ENCODE results near the gene PRKCA.

Gene PRKCA

DNA sequence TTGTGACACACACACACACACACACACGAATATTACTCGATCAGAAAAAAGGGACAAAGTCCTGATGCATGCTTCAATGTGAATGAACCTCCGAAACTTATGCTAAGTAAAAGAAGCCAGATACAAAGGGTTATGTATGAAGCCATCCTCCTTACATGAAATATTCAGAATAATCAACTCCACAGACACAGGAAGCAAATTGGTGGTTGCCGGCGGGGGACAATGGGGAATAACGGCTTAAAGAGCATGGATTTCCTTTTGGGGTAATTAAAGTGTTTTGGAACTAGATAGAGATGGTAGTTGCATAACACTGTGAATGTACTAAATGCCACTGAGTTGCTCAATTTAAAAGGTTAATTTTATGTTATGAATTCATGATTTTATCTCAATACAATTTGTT lies 524.4 kb downstream of the PRKCA start:
- FAIRE-seq (no peak), DNase-seq (ENCODE audit: insufficient read length) (no peak)
- TF ChIP-seq POLR2AphosphoS5 (IDR thresholded peaks at IDR 0.05; ENCODE audit: low read depth, low read length): no peak
- TF ChIP-seq POLR2A (IDR thresholded peaks at IDR 0.05; ENCODE audit: low read depth, low read length): no peak
- TF ChIP-seq TAF1 (IDR thresholded peaks at IDR 0.05; ENCODE audit: borderline replicate concordance, low read depth, low read length): no peak

DNA sequence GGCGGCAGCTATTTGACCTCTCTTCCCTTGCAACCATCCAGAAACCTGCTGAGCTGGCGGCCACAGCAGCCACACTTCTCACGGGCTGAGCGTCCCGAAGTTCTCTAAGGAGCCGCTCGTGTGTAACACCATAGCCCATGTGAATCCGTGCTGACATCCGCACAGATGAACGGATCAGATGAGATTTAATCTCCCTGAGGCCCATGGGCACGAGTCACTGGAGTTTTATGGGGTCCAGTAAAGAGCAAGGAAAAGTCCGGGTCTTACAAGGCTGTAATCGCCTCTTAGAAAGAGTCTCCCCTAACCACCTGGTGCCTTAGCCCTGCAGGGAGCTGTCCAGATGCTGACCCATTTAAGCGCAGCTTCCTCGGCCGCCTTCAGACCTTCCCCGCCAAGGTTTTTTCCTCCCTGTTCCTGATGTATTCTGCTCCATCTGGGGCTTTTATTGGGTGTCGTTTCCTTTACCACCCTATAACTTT lies 527.0 kb downstream of the PRKCA start:
- no peak for DNase-seq (ENCODE audit: insufficient read length)
- TF ChIP-seq POLR2A (IDR thresholded peaks at IDR 0.05; ENCODE audit: low read depth, low read length): no peak
- FAIRE-seq: no peak

DNA sequence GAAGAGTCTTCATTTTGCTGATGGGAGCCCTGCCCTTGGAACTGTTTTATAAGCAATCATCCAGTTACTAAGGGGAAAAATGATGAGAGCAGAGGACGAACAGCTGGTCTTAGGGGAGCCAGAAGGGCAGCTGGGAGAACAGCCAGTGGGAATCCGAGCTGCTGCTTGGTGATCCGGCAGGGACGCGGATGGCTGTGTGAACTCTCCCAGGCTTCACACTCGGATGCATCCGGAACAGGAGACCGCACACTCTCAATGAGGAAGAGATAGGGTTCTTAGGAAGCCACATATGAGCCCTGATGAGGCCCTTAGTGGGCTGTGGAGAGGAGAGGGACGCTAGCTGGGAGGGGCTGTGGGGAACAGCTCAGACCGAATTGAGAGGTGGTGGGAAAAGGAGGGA lies 527.5 kb downstream of the PRKCA start:
- TF ChIP-seq POLR2A (IDR thresholded peaks at IDR 0.05; ENCODE audit: low read depth, low read length) (no peak), POLR2AphosphoS5 (IDR thresholded peaks at IDR 0.05; ENCODE audit: low read depth, low read length) (no peak), TAF1 (IDR thresholded peaks at IDR 0.05; ENCODE audit: borderline replicate concordance, low read depth, low read length) (no peak)

DNA sequence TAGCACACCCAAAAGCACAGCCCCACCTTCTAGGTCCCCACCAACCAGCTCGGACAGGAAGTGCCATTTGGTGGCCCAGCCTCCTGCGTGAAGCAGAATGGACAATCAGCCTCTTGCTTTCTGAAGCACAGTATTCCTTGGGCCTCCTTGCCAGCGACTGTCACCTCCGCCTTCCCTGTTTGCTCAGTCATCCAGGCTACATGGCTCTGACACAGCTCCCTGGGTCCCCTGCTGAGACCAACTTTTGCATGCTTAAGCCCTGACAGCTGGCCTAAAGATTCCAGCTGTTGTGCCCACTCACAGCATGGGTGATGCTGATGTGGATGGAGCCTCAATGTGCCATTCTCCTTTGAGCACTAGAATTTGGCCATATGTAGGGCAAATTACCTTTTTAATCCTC lies 528.0 kb downstream of the PRKCA start:
- TF ChIP-seq TAF1 (IDR thresholded peaks at IDR 0.05; ENCODE audit: borderline replicate concordance, low read depth, low read length): no peak
- no peak for TF ChIP-seq POLR2AphosphoS5 (IDR thresholded peaks at IDR 0.05; ENCODE audit: low read depth, low read length)
- TF ChIP-seq POLR2A (IDR thresholded peaks at IDR 0.05; ENCODE audit: low read depth, low read length): no peak
- no peak for DNase-seq (ENCODE audit: insufficient read length)
- FAIRE-seq: no peak

More for the DNA sequence above, 527.5 kb downstream of the PRKCA start:
- DNase-seq (ENCODE audit: insufficient read length): no peak
- no peak for FAIRE-seq

DNA sequence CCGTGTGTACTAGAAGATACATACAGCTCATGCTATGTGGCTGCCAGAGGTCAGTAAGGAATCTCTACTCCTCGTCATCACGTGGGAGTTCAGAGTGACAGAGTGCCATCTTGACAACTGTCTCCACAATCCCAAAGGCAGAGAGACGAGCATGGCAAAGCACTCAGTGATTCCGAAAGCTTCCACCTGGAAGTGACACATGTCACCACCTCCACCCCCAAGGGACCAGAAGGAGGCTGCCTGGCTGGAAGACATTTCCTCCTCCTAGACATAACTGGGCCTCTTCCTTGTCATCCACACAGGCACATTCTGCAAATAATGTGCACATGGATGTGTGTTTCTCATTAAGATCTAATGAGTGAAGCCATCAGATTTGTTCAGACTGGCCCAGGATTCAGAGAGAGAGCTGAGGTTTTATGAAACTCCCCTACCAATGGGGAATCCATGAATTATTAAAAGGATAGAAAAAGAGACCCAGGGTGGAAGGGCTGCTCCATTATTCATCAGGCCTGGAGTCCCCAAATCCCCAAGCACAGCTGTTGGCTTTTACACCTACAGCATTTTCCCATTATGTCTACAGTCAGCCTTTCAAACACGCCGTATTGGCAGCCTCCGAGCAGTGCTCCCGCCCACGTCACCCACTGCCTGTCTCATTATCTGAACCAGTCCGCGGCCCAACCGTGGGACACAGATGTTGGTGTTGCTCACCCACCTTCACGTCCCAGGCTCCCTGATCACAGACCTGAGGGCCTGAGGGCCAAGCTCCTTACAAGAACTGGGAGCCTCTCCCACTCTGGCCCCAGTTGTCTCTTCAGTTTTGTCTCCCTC lies 529.2 kb downstream of the PRKCA start:
- DNase-seq (ENCODE audit: insufficient read length) (no peak), FAIRE-seq (no peak)
- no peak for TF ChIP-seq POLR2A (IDR thresholded peaks at IDR 0.05; ENCODE audit: low read depth, low read length)
- TF ChIP-seq POLR2AphosphoS5 (IDR thresholded peaks at IDR 0.05; ENCODE audit: low read depth, low read length): no peak
- no peak for TF ChIP-seq TAF1 (IDR thresholded peaks at IDR 0.05; ENCODE audit: borderline replicate concordance, low read depth, low read length)

DNA sequence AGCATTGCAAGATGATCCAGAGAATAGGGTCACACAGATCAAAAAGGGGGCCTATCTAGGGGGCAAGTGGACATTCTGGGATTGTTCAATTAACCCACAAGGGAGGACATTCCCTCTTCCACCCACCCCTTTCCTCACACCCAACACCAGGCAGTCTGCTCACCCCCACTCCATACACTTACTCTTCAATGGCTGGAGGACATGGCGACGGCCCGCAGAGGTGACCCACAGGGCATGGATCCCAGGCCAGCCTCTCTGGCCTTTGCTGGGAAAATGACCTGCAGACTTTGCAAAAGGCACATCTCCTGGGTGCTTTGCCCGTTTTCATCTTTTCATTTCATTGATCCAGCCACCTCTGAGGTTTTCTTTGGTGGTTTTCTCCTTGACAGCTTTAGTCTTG lies 530.8 kb downstream of the PRKCA start:
- FAIRE-seq: no peak
- DNase-seq (ENCODE audit: insufficient read length): no peak
- TF ChIP-seq POLR2A (IDR thresholded peaks at IDR 0.05; ENCODE audit: low read depth, low read length): no peak
- no peak for TF ChIP-seq TAF1 (IDR thresholded peaks at IDR 0.05; ENCODE audit: borderline replicate concordance, low read depth, low read length)
- no peak for TF ChIP-seq POLR2AphosphoS5 (IDR thresholded peaks at IDR 0.05; ENCODE audit: low read depth, low read length)

DNA sequence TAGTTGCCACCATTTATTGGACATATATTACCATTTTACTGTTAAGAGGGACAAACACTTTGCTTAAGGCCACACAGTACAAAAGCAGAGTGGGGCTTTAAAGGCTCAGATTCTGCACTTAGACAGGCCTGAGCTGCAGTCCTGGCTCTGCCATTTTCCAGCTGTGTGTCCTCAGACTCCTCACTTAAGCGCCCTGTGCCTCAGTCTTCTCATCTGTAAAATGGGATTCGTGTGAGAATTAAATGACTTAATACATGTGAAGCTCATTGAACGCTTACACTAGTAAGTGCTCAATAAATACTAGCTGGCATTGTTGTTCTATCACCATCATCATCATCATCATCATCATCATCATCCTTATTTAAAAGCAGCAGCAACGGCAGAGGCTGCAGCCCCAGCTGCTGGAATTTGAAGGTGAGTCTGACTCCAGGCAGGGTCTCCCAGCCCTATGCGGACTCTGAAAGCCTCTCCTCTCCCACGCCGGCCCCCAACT lies 532.1 kb downstream of the PRKCA start:
- no peak for TF ChIP-seq POLR2AphosphoS5 (IDR thresholded peaks at IDR 0.05; ENCODE audit: low read depth, low read length)
- TF ChIP-seq POLR2A (IDR thresholded peaks at IDR 0.05; ENCODE audit: low read depth, low read length): no peak
- TF ChIP-seq TAF1 (IDR thresholded peaks at IDR 0.05; ENCODE audit: borderline replicate concordance, low read depth, low read length): no peak
- DNase-seq (ENCODE audit: insufficient read length) (no peak), FAIRE-seq (no peak)

DNA sequence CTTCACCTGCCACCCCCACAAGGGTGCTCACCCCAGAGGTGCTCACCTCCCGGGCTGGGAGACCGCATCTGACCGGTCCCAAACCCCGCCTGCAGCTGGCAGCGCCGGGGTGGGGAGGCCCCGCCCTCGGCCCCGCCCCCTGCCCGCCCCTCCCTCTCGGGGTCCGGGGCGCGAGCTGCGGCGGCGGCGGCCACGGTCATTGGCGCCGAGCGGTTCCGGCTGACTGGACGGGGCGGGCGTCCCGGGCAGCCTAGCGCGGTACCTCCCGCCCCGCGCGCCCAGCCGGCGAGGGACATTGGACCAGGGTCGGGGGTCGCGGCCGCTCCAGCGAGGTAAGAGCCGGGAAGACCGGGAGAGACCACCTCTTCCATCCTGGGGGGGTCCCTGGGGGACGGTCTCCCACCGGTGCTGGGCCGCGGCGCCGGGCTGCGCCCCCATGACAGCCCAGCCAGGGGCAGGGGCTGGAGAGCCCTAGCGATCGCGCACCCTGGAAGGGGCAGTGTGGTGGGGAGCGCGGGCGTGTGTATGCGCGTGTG lies 532.6 kb downstream of the PRKCA start, which contains the start of gene CACNG5:
Gene CACNG5 (plus strand): TSS at position 199 of the 536 bp plus-strand sequence. CDS start 42,216 bp downstream, outside the sequence.
- FAIRE-seq (no peak), DNase-seq (ENCODE audit: insufficient read length) (no peak)

DNA sequence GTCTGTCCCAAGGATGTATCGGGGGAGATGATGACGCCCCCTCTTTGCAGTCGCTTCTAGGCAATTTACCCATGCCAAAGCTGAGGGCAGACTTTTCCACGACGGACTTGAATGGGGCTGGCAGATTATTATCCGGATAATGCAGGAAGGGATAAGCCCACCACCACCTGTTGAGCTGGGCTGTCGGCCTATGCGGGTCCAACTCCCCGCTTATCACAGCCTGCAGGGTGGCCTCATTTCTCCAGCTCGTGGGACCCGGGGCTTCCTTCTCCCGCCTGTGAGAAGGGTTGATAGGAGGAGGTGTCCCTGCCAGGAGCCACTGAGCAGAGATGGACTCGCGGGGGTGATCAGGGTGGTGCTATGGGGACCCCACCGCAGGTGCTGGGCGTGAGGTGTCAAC lies 533.1 kb downstream of the PRKCA start:
- TF ChIP-seq POLR2AphosphoS5 (IDR thresholded peaks at IDR 0.05; ENCODE audit: low read depth, low read length) (no peak), TAF1 (IDR thresholded peaks at IDR 0.05; ENCODE audit: borderline replicate concordance, low read depth, low read length) (no peak), POLR2A (IDR thresholded peaks at IDR 0.05; ENCODE audit: low read depth, low read length) (no peak)
- DNase-seq (ENCODE audit: insufficient read length) (no peak), FAIRE-seq (no peak)

More for the DNA sequence above, 532.6 kb downstream of the PRKCA start, which contains the start of gene CACNG5:
- no peak for TF ChIP-seq POLR2A (IDR thresholded peaks at IDR 0.05; ENCODE audit: low read depth, low read length)
- no peak for TF ChIP-seq TAF1 (IDR thresholded peaks at IDR 0.05; ENCODE audit: borderline replicate concordance, low read depth, low read length)
- TF ChIP-seq POLR2AphosphoS5 (IDR thresholded peaks at IDR 0.05; ENCODE audit: low read depth, low read length): no peak

DNA sequence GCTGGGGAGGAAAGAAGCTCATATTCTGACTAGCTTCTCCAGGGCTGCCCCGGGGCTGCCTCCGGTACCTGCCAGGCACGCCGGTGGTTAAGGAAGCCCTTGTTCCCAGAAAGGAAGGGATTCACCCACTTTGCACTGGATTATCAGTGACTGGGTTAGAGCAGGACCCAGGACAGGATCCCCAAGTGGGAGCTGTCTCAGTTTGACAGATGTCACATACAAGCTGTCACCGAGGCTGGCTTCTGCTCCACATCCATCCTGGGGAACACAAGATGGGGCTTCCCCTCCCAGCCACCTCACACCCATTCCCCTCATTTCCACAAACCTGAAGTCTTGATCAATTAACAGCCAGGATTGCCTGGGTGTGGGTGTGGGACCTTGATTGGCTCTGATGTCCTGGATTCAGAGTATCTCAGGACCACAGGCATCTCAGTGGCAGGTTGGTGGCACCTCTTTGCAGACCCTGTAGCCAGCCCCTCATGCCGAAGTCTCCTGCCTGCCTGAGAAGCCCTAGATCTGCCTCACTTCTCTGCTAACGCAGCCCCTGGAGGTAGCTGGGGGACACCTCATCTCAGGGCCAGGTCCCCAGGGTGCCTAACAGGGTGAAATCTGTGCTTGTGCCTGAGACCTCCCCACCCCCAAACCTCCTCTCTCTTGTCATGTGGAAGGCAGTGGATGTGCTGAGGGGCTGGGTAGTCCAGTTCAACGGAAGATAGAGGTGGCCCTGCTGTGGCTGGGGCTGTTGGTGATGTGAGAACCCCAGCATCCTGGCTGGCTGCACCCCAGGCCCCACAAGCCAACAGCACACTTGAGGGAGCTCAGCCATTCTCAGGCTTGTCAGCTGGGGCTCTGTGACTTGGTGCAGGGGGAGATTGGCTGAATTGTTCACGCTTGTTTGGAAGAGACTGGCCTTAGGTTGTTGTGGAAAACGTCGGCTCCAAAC lies 533.9 kb downstream of the PRKCA start:
- TF ChIP-seq TAF1 (IDR thresholded peaks at IDR 0.05; ENCODE audit: borderline replicate concordance, low read depth, low read length): no peak
- no peak for TF ChIP-seq POLR2A (IDR thresholded peaks at IDR 0.05; ENCODE audit: low read depth, low read length)
- no peak for TF ChIP-seq POLR2AphosphoS5 (IDR thresholded peaks at IDR 0.05; ENCODE audit: low read depth, low read length)
- DNase-seq (ENCODE audit: insufficient read length) (no peak), FAIRE-seq (no peak)

DNA sequence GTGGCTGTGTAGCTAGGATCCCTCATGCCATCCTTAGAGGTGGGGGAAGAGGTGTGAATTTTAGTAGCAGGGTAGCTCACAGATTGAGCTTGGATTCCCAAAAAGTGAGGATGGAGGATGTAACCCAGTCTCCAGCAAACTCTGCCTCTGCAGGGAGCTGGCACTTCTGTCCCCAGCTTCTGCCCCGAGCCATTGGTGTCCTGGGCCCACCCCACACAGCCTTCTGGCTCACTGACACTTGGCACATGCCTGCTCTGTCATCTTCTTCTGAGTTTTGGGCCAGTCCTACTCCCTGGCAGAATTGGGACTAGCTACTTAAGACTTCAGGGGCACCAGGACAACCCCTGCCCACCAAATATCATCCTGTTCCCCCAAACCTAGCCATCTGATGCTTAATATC lies 534.8 kb downstream of the PRKCA start:
- no peak for TF ChIP-seq POLR2AphosphoS5 (IDR thresholded peaks at IDR 0.05; ENCODE audit: low read depth, low read length)
- no peak for TF ChIP-seq TAF1 (IDR thresholded peaks at IDR 0.05; ENCODE audit: borderline replicate concordance, low read depth, low read length)
- no peak for TF ChIP-seq POLR2A (IDR thresholded peaks at IDR 0.05; ENCODE audit: low read depth, low read length)
- FAIRE-seq: no peak
- DNase-seq (ENCODE audit: insufficient read length): no peak
